ENCODE measurements around the gene METTL21A.

The METTL21A gene

DNA sequence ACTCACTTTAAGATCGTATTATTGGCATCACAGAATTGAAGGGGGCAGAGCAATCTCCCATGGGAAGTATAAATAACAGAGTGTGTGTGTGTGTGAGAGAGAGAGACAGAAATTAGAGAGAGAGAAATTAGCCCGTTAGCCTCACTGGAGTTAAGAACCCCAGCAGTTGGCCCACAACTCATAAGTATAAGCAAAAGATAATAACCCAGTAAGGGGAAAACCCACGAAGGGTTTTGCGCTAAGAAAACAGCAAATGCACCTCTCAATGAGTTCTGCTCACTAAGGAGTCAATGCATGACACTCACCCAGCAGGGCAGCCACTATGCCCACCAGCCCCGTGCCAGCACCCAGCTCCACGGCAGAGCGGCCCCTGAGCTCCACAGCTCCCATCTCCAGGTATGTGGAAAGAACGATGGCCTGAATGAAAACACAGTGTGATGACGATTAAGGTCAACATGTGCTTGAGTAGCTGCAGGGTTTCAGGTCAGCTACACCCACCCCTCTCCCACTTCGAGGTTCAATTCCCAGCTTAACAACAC is 3.6 kb downstream of the METTL21A start:
- DNase-seq: no peak

DNA sequence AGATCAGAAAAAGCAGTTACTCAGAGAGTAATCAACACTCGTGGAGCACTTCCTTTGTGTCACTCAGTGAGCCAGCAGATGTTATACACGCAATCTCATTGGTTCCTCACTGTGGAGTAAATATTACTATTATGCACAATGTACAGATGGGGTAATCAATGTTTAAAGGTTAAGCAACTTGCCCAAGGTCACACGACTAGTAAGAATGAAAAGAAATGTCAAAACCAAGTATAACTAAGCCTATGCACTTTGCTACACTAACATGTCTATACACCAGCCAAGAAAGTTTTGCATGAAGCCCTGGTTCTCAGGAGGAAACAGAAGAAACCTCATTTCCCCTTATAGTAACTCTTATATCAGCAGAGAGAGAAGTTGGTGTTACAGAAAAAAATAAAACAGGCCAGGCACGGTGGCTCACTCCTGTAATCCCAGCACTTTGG is 5.4 kb downstream of the METTL21A start:
- DNase-seq: no peak

DNA sequence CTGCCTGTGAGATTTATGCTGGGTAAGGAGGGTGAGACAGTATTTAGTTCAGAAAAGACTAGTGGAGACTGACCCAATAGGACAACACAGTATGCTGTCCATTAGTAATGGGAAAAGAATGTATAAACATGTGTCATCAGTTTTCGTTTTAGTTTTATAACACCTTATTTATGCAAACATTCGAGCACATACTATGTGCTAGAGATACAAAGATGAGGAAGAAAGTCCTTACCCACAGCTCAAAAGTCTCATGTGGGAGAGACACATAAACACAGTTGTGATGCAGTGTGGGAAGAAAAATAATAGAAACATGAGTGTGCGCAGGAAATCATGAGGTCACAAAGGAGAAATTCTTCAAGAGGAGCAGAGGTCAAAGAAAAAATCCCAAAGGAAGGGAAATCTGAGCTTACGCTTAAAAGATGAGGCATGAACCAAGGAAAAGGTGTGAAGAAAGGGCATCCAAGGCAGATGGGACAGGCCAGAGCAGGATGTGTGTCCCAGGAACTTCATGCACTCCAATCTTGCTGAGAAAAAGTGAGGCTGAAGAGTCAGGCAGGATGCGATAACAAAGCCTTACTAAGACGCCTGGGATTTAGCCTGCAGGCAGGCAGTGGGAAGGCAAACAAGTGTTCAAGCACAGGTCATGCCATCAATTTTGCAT is 8.1 kb downstream of the METTL21A start:
- DNase-seq: no peak

DNA sequence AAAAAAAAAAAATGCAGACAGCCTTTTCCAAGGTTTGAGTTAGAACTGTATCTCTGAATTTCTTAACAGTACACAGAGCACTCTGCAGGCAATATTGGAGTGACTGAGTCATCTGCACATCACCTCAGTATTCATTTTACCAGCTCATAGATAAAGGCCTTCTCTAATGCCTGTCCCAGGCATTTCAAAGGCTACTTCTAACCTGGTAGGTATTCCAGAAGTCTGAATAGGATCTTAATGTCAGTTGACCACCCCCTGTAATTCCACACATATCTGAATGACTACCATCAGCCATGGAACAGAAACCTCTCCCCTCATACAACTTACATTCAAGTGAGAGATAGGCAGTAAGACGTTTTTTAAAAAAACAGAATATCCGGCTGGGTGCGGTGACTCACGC is 9.0 kb downstream of the METTL21A start:
- DNase-seq: no peak

DNA sequence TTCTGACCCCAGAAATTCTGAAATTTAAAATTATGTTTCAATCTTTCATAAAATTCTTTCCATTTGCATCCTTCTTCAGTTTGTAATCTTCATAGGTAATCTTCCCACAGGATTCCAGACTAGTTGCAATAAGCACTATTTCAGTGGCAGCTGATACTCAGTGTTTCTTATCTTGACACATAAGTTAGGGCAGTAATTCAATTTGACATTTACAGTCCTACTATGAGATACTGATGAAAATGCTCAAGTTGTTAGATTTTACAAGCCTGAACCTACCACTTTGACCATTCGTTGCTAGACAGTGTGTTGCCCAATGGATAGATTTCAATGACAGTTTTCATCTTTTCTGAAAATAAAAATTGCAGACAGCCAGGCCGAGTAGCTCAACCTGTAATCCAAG is 10.4 kb downstream of the METTL21A start:
- DNase-seq: no peak

DNA sequence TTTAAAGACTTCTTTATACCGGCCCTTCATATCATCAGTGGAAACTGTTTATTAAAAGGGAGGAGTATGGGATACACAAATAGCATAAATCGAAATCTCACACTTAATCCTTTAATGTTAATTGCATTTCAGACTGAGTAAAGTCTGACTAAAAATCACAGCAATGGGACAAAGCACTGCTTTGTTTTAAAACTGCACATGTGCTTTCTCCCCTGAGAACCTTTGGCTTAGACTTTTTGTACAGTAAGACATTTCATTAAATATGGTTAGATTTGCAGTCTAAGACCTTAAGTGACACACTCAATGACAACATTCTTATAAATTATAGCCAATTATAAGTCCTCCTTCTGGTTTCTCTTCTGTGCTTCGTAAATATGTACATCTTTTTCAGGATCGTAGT is 12.5 kb downstream of the METTL21A start:
- DNase-seq: no peak

DNA sequence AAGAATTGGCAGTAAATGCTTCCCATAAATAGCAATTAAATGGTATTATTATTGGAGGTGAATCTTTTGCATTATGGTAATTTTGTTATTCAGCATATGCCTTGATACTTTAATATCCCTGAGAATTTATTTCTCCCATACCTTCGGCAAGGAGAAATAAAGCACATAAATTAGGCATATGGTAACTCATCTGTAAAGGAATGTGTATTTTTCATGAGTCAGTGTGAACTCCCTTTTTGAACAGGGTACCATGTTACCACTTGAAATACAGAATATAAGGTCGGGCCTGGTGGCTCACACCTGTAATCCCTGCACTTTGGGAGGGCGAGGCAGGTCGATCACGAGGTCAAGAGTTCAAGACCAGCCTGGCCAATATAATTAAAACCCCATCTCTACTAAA is 18.4 kb downstream of the METTL21A start:
- no peak for DNase-seq

DNA sequence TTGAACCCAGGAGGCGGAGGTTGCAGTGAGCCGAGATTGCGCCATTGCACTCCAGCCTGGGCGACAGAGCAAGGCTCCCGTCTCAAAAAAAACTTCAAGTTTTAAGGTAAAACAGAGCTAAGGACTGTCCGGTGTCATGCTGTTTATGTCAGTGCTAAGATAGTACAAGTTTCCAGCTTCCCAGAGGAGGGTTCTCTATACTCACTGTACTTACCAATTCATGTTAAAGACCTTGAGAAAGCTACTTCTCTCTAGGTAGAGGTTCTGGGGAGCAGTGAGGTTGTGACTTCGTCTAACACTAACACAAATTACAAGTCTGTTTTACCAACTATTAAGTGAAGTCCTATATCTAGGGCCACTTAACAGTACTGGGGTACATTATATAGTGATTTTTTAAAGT is 18.8 kb downstream of the METTL21A start:
- no peak for DNase-seq

DNA sequence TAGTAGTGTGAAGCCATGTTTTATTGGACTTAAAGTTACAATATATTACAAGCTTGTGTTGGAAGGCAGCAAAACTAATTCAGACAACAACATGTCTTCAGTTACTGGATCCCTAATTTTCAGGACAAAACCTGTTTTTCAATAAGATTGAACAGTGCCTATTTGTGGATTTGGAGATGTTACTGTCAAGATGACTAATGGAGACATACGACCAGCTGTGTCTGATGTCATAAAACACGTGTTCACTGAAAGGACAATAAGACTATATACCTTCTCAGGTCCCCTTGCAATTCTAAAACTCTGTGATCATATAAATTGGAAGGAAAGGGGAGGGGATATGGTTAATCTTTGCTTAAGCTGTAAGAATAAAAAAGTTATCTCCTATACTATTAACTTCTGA is 21.7 kb downstream of the METTL21A start:
- DNase-seq: no peak

DNA sequence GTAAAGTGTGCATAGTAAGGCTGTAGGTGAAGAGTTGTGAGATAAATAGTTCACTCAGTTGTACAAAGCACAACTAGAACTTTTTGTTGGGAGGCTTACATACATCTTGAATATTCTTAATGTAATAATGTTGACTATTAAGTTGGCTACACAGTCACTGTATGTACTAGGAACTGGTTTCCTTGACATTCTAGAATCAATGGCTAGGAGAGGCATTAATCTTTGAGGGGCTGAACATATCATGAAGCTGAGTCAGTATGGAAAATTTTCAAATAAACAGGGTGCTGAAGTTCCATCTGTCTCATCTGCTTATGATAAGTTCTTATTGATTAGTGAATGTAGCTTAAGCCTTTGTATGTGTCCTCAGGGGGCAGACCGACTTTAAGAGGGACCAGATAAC is 23.4 kb downstream of the METTL21A start:
- DNase-seq: no peak

DNA sequence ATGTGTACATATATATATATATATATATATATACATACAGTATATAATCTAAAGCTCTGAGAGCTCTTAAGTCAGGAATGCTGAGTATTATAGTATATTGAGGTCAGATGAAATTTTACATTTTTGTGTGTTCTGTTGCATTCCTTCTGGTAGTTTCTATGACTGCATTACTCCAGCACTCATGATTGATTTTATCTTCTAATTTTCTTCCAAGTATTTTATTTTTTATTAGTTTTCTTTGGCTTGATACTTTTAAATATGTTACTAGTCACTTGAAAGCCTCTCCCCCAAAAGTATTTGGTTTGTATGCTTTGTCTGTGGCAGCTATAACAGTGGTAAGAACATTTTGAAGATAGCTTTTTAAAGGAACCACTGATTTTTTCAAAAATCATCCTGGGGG is 25.0 kb downstream of the METTL21A start:
- DNase-seq: no peak

DNA sequence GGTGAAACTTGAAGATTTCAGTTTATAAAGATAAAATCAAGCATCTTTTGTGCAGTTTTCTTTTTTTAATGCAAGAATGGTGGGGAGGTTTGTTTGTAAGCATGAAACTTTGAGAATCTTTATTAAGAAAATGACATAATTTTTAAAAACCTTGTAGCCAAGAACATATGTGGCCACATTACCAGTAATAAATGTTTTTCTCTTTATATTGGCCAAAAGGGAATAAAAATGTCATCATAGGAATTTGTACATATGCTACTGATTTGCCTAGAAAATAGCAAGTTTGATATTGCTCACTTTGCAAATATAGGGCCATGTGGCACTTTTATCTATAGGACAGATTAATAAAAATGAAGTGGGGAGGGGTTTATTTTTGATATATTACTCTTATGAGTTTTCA is 25.6 kb downstream of the METTL21A start:
- no peak for DNase-seq

DNA sequence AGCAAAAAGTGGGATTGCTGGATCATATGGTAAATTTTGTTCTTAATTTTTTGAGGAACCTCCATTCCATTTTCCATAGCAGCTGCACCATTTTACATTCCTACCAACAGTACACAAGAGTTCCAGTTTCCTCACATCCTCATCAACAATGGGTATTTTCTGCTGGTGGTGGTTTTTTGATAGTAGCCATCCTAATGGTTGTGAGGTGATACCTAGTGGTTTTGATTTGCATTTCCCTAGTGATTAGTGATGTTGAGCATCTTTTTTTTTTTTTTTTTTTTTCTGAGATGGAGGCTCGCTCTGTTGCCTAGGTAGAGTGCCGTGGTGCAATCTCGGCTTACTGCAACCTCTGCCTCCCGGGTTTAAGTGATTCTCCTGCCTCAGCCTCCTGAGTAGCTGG is 30.5 kb downstream of the METTL21A start:
- no peak for DNase-seq

DNA sequence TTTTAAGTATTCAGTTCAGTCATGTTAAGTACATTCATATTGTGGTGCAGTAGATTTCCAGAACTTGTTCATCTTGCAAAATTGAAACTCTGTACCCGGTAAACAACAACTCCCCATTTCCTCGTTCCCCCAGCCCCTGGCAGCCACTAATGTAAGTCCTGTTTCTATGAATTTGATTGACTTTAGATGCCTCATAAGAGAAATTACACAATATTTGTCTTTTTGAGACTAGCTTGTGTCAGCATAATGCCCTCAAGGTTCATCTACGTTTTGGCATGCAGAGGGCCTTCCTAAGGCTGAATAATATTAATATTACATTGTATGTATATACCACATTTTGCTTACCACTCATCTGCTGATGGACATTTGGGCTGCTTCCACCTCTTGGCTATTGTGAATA is 30.9 kb downstream of the METTL21A start:
- DNase-seq: no peak

DNA sequence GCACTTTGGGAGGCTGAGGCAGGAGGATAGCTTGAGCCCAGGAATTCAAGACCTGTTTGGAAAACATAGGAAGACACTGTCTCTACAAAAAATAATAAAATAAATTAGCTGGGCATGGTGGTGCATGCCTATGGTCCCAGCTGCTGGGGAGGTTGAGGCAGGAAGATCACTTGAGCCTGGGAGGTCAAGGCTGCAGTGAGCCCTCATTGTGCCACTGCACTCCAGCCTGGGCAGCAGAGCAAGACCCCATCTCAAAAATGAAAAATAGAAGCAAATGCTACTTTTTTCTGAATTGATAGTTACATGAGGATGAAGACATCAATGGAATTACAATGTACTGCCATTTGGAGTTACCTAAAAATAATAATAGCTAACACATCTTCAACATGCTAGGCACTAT is 31.9 kb downstream of the METTL21A start:
- no peak for DNase-seq

DNA sequence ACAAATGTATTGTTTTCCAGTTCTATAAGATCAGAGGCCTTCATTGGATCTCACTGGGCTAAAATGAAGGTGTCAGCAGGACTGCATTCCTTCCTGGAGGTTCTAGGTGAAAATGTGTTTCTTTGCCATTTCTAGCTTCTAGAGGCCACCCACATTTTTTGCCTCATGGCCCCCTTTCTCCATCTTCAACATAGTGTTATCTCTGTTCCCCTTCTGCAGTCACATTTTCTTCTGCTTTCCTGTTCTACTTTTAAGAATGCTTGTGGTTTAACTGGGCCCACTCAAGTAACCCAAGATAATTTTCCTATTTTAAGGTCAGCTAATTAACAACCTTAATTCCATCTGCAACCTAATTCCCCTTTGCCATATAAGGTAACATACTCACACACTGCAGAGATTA is 36.1 kb downstream of the METTL21A start:
- DNase-seq: no peak

DNA sequence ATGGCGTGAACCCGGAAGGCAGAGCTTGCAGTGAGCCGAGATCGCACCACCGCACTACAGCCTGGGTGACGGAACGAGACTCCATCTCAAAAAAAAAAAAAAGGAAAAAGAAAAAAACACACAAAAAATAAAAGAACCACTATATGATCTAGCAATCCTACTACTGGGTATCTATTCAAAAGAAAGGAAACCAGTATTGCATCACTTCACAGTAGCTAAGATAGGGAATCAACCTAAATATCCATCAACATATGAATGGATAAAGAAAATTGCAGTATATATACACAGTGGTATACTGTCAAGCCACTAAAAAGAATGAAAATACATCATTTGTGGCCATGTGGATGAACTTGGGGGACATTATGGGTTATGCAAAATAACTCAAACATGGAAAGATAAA is 37.9 kb downstream of the METTL21A start:
- no peak for DNase-seq

DNA sequence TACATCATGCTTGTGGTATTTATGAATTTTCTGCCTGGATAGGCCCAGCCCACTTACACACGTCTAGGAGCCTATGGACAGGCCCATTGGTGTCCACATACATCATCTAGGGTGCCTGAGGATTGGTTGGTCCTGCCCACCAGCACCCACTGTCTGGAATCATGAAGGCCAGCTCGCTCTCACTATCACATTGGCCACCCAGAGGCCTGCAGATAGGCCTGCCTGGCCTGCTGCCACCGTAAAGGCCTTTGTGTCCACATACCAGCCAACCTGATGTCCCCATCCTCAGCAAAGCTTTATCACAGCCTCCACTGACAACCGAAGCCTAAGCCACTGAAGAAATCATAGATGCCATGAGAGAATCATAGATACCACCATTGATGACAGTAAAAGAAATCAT is 40.2 kb downstream of the METTL21A start:
- DNase-seq: no peak

DNA sequence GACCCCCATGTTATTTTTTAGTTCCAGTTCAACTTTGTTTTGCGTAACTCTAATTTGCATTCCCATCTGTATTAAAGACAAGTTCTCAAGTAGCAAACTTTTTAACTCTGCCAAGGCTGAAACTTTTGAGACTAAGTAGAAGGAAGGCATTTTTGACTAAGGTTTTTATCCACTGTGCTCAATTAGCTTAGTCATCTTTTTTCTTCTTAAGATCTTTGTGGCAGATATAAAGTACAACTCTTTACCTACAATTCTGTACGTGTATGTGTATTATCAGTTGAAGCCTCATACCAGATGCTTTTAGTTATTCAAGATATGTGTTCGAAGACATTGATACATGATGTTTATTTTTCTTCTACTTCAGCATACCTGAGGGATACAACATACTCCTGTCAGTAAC is 53.8 kb downstream of the METTL21A start:
- DNase-seq: no peak

DNA sequence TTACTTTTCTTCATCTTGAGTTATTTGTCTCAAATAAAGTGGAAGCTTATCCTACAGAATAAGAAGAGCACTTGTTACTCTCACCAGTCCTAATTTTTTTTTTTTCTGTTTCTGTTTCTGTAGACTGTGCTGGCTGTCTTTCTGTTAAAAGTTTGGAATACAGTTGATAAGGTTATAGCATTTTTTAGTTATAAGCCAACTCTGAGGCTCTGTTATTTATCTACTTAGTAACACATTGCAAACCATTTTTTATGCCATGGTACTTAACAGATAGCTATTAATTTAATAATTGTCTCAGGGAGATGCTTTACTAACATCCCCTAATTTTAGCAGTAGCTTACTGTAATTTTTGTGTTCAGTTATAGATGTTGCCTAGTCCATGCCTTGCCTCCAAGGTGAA is 57.5 kb downstream of the METTL21A start:
- no peak for DNase-seq

DNA sequence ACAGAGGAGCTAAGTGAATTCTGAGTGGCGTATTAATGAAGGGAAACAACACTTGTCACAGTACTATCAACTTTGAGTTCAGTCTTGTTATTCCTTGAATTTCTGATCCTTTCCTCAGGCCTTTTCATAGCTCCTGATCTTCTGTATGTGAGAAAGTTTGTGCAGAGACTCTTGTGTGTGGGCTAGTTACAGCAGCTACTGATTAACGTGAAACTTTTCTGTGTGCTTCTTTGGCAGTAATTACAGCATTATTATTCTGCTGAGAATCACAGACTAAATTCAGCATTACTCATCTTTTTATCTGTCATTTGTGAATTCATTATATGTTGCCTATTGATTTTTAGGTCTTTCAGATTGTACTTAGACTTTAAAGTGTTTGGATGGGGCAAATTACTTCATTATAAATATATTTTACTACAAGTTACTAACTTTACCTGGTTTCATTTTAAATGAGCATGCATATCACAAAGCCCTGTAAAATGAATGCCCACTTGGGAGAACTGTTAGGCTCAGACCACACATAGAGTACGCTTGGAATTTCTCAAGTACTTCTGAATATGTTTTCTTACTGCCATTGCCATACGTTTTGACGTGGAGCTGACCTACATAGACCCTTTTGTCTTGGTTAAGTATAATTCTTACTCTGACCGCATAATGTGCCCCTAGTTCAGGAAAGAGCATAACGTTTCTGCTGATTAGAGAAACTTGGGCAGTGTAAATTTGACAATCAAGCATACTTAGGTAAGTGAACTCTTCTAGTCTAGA is 59.3 kb downstream of the METTL21A start:
- DNase-seq: no peak

Measured in NCI-H510A (cell line).